AML-193 (cell line): ENCODE measurements around the gene GRPEL2.
"Not testable (repeated sequence)": the region's sequence is repeated elsewhere in the genome, so short reads cannot be mapped to it uniquely, and the experiment has no call there.

Experiments
- DNase-seq, 2 experiments: peaks; one replicate each; lab custom pipeline; 2025; lab: John Stamatoyannopoulos, UW

Gene GRPEL2

DNA sequence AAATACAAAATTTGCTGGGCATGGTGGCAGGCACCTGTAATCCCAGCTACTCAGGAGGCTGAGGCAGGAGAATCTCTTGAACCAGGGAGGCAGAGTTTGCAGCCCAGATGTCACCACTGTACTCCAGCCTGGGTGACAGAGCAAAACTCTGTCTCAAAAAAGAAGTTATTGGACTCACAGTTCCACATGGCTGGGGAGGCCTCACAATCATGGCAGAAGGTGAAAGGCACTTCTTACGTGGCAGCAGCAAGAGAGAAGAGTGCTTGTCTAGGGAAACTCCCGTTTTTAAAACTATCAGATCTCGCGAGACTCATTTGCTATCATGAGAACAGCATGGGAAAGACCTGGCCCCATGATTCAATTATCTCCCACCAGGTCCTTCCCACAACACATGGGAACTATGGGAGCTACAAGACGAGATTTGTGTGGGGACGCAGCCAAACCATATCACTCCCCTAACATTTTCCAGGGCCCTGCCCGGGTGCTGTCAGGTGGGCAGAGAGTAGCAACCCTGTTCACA lies 53.5 kb downstream of the GRPEL2 start:
- DNase-seq = not testable (repeated sequence)

DNA sequence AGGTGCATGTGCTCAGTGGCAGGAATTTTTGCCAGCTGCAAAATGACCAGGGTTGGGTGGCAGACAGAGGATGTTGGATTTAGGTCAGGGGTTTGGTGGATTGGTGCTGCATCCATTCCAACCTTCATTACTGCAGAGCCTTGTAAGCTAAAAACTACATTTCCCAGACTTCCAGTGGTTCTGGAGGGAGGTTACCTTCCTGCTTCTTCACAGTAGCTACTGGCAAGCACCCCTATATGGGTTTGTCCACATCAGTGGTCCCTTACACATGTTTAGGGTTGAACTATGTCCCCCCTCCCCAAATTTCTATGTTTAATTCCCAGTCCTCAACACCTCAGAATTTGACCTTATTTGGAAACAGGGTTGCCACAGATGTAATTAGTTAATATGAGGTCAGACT lies 54.5 kb downstream of the GRPEL2 start:
- no peak for DNase-seq

DNA sequence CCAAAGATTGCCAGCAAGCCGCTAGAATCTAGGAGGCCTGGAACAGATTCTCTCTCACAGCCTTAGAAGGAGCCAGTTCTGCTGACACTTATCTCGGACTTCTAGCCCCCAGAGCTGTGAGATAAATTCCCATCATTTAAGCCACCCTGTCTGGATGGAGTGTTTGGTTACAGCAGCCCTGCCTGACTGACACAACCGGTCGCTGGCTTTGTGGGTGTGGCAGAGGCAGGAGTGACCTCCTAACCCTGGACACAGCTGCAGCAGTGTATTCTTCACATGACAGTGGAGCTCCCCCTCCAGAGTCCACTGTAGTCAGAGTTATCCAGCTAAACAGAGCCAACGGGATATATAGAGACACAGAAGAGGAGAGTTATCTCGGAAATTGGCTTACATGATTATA lies 55.0 kb downstream of the GRPEL2 start:
- DNase-seq = no peak

DNA sequence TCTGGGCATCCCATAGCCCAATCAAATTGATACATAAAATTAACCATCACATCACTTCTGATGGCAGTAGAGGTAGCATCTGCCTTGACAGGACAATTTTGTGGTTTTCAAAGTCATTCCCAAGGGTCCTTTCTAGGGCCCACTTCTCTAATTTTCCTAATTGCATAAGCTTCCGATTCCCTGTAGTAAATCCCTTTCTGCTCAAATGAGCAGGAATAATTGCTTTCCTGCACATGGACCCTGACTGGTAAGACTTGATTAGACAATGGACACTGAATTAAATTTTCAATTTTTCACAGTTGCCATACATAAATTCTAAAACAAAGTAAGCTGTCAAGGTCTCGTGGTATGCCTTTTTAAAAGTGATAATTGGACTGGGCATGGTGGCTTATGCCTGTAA lies 55.8 kb downstream of the GRPEL2 start:
- no peak for DNase-seq

DNA sequence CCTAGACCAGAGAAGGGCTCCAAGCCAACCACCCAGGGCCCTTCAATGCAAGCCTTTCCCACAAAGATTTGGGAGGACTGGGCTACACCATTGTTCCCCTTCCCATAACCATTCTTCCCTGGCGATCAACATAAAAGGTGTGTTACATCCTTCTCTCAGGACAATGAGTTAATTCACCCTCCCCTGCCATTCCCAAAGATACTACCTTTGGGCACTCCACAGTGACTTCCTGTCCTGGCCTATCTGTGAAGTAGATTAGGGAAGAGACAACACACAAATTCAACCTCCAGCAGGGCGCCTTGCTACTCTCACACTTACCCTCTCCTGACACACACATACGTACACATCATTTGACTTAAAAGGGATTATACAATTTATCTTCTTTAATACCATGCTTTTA lies 57.0 kb downstream of the GRPEL2 start:
- DNase-seq = no peak
